Measurements from ENCODE around the gene MCC.

GRCh38 chr5:113384782-113385285 is 103.4 kb downstream of the MCC start:
- TF ChIP-seq CTCF (conservative IDR thresholded peaks at IDR 0.05; ENCODE audit: low read length) = no peak
- no peak for TF ChIP-seq EZH2phosphoT487 (IDR thresholded peaks at IDR 0.05; ENCODE audit: borderline replicate concordance, low read depth, low read length)
